ENCODE results near the gene EIF2B1. TPM values are rescaled to one million over a fixed set of nuclear protein-coding genes. Genes with fewer than 3 reads are reported as not detected.
"Not testable (repeated sequence)": the region's sequence is repeated elsewhere in the genome, so short reads cannot be mapped to it uniquely, and the experiment has no call there.

Gene EIF2B1
- total RNA-seq, 3 donors from 2014 or later (not counting 1 experiment from before 2014, with no cell fraction given), result 50.5 to 55.7 (median 51.0) TPM

DNA sequence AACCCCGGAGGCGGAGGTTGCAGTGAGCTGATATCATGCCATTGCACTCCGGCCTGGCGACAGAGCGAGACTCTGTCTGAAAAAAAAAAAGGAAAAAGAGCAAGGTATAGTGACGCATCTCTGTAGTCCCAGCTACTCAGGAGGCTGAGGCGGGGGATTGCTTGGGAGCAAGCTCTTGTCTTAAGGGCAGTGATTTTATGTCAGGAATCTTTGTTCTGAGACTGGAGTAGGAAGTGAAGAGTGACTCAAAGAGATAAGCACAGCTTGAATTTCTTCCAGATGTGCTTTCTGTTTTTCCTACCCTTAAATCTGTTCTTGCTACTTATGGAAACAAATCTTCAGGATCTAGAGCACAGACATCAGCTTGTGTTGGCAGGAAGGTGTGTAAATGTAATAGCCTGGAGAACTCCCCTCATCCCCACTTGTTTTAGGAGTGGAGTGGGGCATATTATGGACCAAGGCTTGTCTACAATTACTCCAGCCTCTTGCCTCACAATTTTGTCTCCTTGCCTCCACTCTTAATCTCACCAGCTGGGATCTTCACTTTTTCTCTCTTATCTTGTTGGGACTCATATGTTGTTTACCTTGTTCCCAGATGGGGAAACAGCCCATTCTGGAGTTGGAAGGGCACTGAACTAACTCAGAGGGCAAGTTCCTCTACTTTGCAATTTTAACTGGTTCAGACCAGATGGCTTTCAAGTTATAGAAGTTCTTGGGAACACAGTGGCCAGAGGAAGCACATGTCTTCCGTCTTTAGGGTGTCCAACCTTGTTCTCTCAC lies 41.6 kb downstream of the EIF2B1 start:
- no peak overlapping the region for H3K4me3 Mint-ChIP-seq
- DNase-seq (no peak), ATAC-seq (no peak)
- Histone ChIP-seq H3K9me3 (ENCODE audit: control insufficient read depth, insufficient read depth, low read length) (no peaks in the 10 kb centered on the region), H3K36me3 (ENCODE audit: control insufficient read depth, insufficient read depth, low read length) (peaks cover 65% of the 10 kb centered on the region), H3K4me3 (ENCODE audit: low read length) (no peak overlapping the region), H3K4me1 (ENCODE audit: control insufficient read depth, insufficient read depth, low read length) (peaks cover 5% of the 10 kb centered on the region), H3K27me3 (ENCODE audit: control insufficient read depth, insufficient read depth, low read length) (no peaks in the 10 kb centered on the region), H3K27ac (ENCODE audit: low read length) (no peak overlapping the region)
- H3K9me3 Mint-ChIP-seq, result no peaks in the 10 kb centered on the region
- intact Hi-C loops (cut with micrococcal nuclease), result no loop called here
- TF ChIP-seq CTCF (IDR thresholded peaks at IDR 0.05), result no peak
- 86% methylated on average over 8 of the region's 8 CpGs for WGBS (ENCODE audit: insufficient coverage)
- H3K36me3 Mint-ChIP-seq, result peaks cover 19% of the 10 kb centered on the region
- peak overlapping the region; percentile 13 to 23 for H3K27ac Mint-ChIP-seq
- peaks cover 32 to 34% of the 10 kb centered on the region in 2 donors for H3K4me1 Mint-ChIP-seq
- H3K27me3 Mint-ChIP-seq (ENCODE audit: low read depth in 2 of 2), result no peaks in the 10 kb centered on the region

- no peaks in the 10 kb centered on the region for H3K27me3 ChIP-seq (ENCODE audit: control insufficient read depth, insufficient read depth, low read length)
- ATAC-seq (no peak), DNase-seq (no peak)
- H3K4me3 ChIP-seq (ENCODE audit: low read length), result no peak overlapping the region
- Mint-ChIP-seq H3K27ac (no peak overlapping the region), H3K4me3 (no peak overlapping the region), H3K27me3 (ENCODE audit: low read depth in 2 of 2) (no peaks in the 10 kb centered on the region), H3K9me3 (no peaks in the 10 kb centered on the region), H3K4me1 (peaks cover 18 to 20% of the 10 kb centered on the region in 2 donors), H3K36me3 (no peaks in the 10 kb centered on the region)
- WGBS (ENCODE audit: insufficient coverage), result 96% methylated on average over 4 of the region's 4 CpGs
- TF ChIP-seq CTCF (IDR thresholded peaks at IDR 0.05), result no peak
- H3K9me3 ChIP-seq (ENCODE audit: control insufficient read depth, insufficient read depth, low read length), result no peaks in the 10 kb centered on the region
- no peak overlapping the region for H3K27ac ChIP-seq (ENCODE audit: low read length)
- H3K36me3 ChIP-seq (ENCODE audit: control insufficient read depth, insufficient read depth, low read length), result no peaks in the 10 kb centered on the region
- intact Hi-C loops (cut with micrococcal nuclease), result loop anchor here (5.0 kb wide), 3 partner anchors 198 to 313 kb away; partner anchors contain the start of genes KMT5A and SBNO1
- H3K4me1 ChIP-seq (ENCODE audit: control insufficient read depth, insufficient read depth, low read length), result peaks cover 23% of the 10 kb centered on the region
Measured at GRCh38 chr12:123580772-123581171, 52.7 kb downstream of the EIF2B1 start.

DNA sequence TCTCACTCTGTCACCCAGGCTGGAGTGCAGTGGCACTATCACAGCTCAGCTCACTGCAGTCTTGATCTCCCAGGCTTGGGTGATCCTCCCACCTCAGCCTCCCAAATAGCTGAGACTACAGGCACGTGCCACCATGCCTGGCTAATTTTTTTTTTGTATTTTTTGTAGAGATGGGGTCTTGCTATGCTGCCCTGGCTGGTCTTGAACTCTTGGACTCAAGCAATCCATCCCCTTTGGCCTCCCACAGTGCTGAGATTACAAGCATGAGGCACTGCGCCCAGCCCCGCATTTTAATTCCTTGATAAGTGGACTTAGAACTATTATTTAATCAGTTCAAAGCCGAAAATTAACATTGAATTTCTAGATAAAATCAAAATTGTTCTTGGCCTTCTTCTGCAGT lies 54.7 kb downstream of the EIF2B1 start:
- peaks cover 17% of the 10 kb centered on the region for H3K4me1 ChIP-seq (ENCODE audit: control insufficient read depth, insufficient read depth, low read length)
- H3K27ac Mint-ChIP-seq; H3K36me3 ChIP-seq (ENCODE audit: control insufficient read depth, insufficient read depth, low read length); H3K4me3 Mint-ChIP-seq; H3K9me3 ChIP-seq (ENCODE audit: control insufficient read depth, insufficient read depth, low read length); H3K27me3 Mint-ChIP-seq (ENCODE audit: low read depth in 2 of 2); DNase-seq; H3K4me3 ChIP-seq (ENCODE audit: low read length); H3K36me3 Mint-ChIP-seq; intact Hi-C loops (cut with micrococcal nuclease); H3K9me3 Mint-ChIP-seq; H3K27ac ChIP-seq (ENCODE audit: low read length); ATAC-seq; H3K27me3 ChIP-seq (ENCODE audit: control insufficient read depth, insufficient read depth, low read length): not testable (repeated sequence)
- WGBS (ENCODE audit: insufficient coverage), result 100% methylated on average over 3 of the region's 4 CpGs
- H3K4me1 Mint-ChIP-seq, result peaks cover 10 to 11% of the 10 kb centered on the region in 2 donors

GRCh38 chr12:123578243-123578642 lies 55.2 kb downstream of the EIF2B1 start:
- DNase-seq (no peak), ATAC-seq (no peak)
- Histone ChIP-seq H3K27ac (ENCODE audit: low read length) (no peak overlapping the region), H3K4me3 (ENCODE audit: low read length) (no peak overlapping the region), H3K9me3 (ENCODE audit: control insufficient read depth, insufficient read depth, low read length) (no peaks in the 10 kb centered on the region), H3K36me3 (ENCODE audit: control insufficient read depth, insufficient read depth, low read length) (no peaks in the 10 kb centered on the region), H3K4me1 (ENCODE audit: control insufficient read depth, insufficient read depth, low read length) (peaks cover 11% of the 10 kb centered on the region), H3K27me3 (ENCODE audit: control insufficient read depth, insufficient read depth, low read length) (no peaks in the 10 kb centered on the region)
- Mint-ChIP-seq H3K27me3 (ENCODE audit: low read depth in 2 of 2) (peaks cover 4 to 7% of the 10 kb centered on the region in 2 donors), H3K4me1 (peaks cover 10 to 11% of the 10 kb centered on the region in 2 donors), H3K4me3 (no peak overlapping the region), H3K36me3 (no peaks in the 10 kb centered on the region), H3K27ac (no peak overlapping the region), H3K9me3 (no peaks in the 10 kb centered on the region)
- no peak for TF ChIP-seq CTCF (IDR thresholded peaks at IDR 0.05)
- WGBS (ENCODE audit: insufficient coverage), result 100% methylated on average over 2 of the region's 3 CpGs
- intact Hi-C loops (cut with micrococcal nuclease), result no loop called here

All from natural killer cell (primary cell).